ENCODE measurements around the gene NHLH1.

- TF ChIP-seq CTCF (IDR thresholded peaks at IDR 0.05; ENCODE audit: insufficient read depth, low read length) (no peak), REST (IDR thresholded peaks at IDR 0.05; ENCODE audit: insufficient replicate concordance, low read depth) (no peak)
Observed at GRCh38 chr1:160340146-160340545, 26.7 kb upstream of the NHLH1 start.

Data from HL-60 (cell line).